GM18507 (cell line): Measurements from ENCODE around the gene CLDND2.

Experiments used
- DNase-seq: peaks from one replicate; pipeline ENCODE4 v3.0.0; 2011; ENCODE audit warnings: low read depth; ENCODE audit not compliant: insufficient read length; ENCODE audit errors: extremely low spot score
- FAIRE-seq: peaks from 2 replicates; lab custom pipeline; 2011; peaks lifted over from hg19 to GRCh38; lab: Jason Lieb, UNC

The CLDND2 gene

GRCh38 chr19:51386882-51387520 lies 18.2 kb upstream of the CLDND2 start:
- DNase-seq, result no peak
- FAIRE-seq, result no peak

GRCh38 chr19:51382004-51382403 lies 13.2 kb upstream of the CLDND2 start:
- FAIRE-seq (no peak), DNase-seq (no peak)

- no peak for FAIRE-seq
- no peak for DNase-seq
Observed at GRCh38 chr19:51380379-51380778, 11.6 kb upstream of the CLDND2 start.

- DNase-seq (no peak), FAIRE-seq (no peak)
Observed at GRCh38 chr19:51377422-51377821, 8.6 kb upstream of the CLDND2 start.

GRCh38 chr19:51375504-51376221 lies 6.9 kb upstream of the CLDND2 start:
- DNase-seq, result no peak

GRCh38 chr19:51372649-51373504 lies 4.1 kb upstream of the CLDND2 start, which contains the start of gene NKG7:
Gene NKG7, minus strand, starts transcription at chr19:51372654. Its CDS starts 119 bp downstream, at chr19:51372535.
- peak; percentile 85 for FAIRE-seq
- DNase-seq, result no peak

More at GRCh38 chr19:51375504-51376221, 6.9 kb upstream of the CLDND2 start:
- peak; percentile 53 for FAIRE-seq

- no peak for DNase-seq
- FAIRE-seq, result no peak
Observed at GRCh38 chr19:51372021-51372648, 3.3 kb upstream of the CLDND2 start.

- FAIRE-seq (no peak), DNase-seq (no peak)
Observed at GRCh38 chr19:51371186-51371690, 2.4 kb upstream of the CLDND2 start.

- DNase-seq (no peak), FAIRE-seq (no peak)
Observed at GRCh38 chr19:51370230-51370629, 1.4 kb upstream of the CLDND2 start.

GRCh38 chr19:51367565-51368365 lies 1.0 kb downstream of the CLDND2 start:
- DNase-seq (peak; percentile 93), FAIRE-seq (peak; percentile 98)

- no peak for DNase-seq
- no peak for FAIRE-seq
Observed at GRCh38 chr19:51367255-51367564, 1.6 kb downstream of the CLDND2 start.

GRCh38 chr19:51366389-51367254 lies 2.2 kb downstream of the CLDND2 start:
- FAIRE-seq (peak; percentile 98), DNase-seq (peak; percentile 94)

GRCh38 chr19:51365965-51366388 lies 2.8 kb downstream of the CLDND2 start, which contains the start of gene ETFB:
Gene ETFB, minus strand, starts transcription at chr19:51366388. Its CDS starts 62 bp downstream, at chr19:51366326.
- DNase-seq, result no peak
- no peak for FAIRE-seq

GRCh38 chr19:51365211-51365964 lies 3.4 kb downstream of the CLDND2 start:
- DNase-seq, result no peak
- FAIRE-seq, result no peak

GRCh38 chr19:51364200-51365106 lies 4.3 kb downstream of the CLDND2 start:
- no peak for FAIRE-seq
- no peak for DNase-seq

- FAIRE-seq, result no peak
- no peak for DNase-seq
Observed at GRCh38 chr19:51361239-51361638, 7.6 kb downstream of the CLDND2 start.
